Gastroesophageal sphincter (tissue), 3 donors: ENCODE data around the gene CLIP2.

Experiments used
- CTCF ChIP-seq, 4 experiments: fragments of 200-600 bp in 2 of 4; fragments of 450-650 bp in 2 of 4; sonication (generic) in 1 of 4; IDR thresholded peaks; one replicate each; pipeline ENCODE4 v1.5.1; 2017 to 2019; ENCODE audit warnings: antibody characterized with exemption in 4 of 4, mild to moderate bottlenecking in 2 of 4, moderate library complexity in 2 of 4
- EP300 ChIP-seq: sonication (generic); formaldehyde crosslinking; IDR thresholded peaks from one replicate; pipeline ENCODE4 v1.6.1; 2017; ENCODE audit warnings: antibody characterized with exemption, mild to moderate bottlenecking
- POLR2A ChIP-seq, 2 donors: fragments of 450-650 bp; IDR thresholded peaks; one replicate each; pipeline ENCODE4 v1.6.1; 2017; ENCODE audit warnings: antibody characterized with exemption in 2 of 2, mild to moderate bottlenecking in 2 of 2, moderate library complexity in 1 of 2
- POLR2AphosphoS5 ChIP-seq: sonication (generic); formaldehyde crosslinking; IDR thresholded peaks from one replicate; pipeline ENCODE4 v1.6.1; 2017; ENCODE audit warnings: antibody characterized with exemption

GRCh38 chr7:74344786-74345185 is 55.6 kb downstream of the CLIP2 start:
- TF ChIP-seq EP300 (no peak), CTCF (IDR thresholded peaks at IDR 0.05) (no peak), POLR2A (IDR thresholded peaks at IDR 0.05) (no peak), POLR2AphosphoS5 (no peak)
